DMS153 (cell line): ENCODE data around the gene CLDN12.
"Not testable (repeated sequence)": the region's sequence is repeated elsewhere in the genome, so short reads cannot be mapped to it uniquely, and the experiment has no call there.

Experiments
- DNase-seq: peaks from one replicate; lab custom pipeline; 2025; lab: John Stamatoyannopoulos, UW

CLDN12 gene

DNA sequence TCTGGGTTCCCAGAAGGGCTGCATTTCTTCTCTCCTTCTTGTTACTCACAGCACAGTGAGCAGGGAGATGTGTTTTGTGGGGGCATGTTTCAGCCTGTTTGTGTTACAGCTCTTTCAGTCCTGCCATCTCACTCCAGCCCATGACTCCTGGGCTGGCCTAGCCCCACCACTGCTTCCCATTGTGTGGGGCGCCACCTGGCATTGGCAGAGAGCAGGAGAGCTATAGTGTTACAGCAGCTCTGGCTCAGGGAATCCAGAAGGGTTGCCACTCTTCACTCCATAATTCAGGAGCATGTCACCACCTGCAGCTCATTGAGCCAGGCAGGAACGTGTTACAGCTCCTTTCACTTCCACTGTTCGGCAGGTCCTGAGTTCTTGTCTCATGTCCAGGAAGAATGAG, 30.0 kb downstream of the CLDN12 start:
- no peak for DNase-seq

GRCh38 chr7:90445633-90446032, 42.4 kb downstream of the CLDN12 start:
- DNase-seq: no peak

DNA sequence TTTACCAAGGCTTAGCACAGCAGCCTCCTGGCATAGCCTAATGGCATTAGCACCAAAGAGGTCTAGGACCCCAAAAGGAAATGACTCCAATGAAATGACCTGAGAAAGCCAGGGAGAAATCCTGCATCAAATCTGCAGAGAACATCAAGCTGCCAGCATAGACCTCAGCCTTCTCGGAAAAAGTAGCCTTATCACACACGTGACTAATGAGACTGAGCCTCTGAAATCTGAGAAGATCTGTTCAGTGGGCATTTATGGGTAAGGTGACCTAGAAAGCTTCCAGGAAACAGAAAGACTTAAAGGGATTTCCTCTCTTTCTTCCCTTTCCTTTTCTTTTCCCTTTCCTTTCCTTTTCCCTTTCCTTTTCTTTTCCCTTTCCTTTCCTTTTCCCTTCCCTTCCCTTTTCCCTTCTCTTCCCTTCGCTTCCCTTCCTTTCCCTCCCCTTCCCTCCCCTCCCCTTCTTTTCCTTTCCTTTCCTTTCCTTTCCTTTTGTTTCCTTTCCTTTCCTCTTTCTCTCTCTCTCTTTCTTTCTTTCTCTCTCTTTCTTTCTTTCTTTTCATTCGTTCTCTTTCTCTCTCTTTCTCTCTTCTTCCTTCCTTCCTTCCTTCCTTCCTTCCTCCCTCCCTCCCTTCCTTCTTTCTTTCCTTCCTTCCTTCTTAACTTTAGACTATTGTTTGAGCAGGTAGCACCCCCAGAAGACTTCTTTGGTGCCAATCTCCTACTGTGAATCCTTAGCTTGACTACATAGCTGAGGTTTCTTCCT, 43.1 kb downstream of the CLDN12 start:
- DNase-seq: no peak

DNA sequence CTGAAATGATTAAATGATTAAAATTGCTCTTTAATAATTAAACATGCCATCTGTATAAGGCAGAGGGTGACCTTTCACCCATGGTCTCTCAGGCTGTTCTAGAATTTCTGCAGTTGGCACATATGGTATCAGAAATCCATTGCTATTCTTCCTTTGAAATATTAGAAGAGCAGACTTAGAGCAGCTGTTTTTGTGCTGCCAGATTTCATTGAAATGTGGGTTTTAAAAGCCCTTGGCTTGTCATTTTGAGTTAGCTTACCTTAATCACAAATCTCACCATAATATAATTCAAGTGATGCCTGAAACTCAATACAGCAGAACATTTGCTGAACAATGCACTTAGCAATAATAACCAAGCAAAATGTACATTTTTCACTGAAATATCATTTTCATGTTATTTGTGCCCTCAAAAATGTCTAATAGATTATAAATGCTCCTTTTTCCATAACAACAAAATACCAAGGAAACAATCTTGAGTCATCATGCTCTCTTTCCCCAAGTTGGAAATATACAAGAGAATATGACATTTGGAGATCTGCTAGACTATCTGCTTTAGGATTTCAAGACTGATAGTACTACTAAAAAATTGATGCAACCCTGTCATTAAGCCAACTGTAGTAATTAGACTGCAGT, 50.1 kb downstream of the CLDN12 start:
- DNase-seq: no peak

DNA sequence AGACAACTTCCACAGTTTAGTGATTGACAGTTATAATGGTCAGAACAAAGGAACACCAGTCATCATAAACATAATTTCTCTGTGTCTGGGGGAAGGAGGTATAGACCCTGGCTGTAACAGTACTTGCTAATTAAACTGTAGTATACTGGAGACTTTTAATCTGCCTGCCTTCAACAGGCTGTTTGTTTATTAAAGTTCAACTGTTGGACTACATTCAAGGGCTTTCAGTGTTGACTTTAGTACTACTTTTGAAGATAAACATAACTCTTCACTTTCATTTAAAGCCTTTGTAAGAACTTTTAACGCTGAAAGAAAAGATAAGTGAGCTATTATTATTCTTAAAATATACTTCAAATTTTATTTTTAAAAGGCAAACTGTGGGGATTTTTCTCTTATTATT, 50.7 kb downstream of the CLDN12 start:
- DNase-seq: no peak

DNA sequence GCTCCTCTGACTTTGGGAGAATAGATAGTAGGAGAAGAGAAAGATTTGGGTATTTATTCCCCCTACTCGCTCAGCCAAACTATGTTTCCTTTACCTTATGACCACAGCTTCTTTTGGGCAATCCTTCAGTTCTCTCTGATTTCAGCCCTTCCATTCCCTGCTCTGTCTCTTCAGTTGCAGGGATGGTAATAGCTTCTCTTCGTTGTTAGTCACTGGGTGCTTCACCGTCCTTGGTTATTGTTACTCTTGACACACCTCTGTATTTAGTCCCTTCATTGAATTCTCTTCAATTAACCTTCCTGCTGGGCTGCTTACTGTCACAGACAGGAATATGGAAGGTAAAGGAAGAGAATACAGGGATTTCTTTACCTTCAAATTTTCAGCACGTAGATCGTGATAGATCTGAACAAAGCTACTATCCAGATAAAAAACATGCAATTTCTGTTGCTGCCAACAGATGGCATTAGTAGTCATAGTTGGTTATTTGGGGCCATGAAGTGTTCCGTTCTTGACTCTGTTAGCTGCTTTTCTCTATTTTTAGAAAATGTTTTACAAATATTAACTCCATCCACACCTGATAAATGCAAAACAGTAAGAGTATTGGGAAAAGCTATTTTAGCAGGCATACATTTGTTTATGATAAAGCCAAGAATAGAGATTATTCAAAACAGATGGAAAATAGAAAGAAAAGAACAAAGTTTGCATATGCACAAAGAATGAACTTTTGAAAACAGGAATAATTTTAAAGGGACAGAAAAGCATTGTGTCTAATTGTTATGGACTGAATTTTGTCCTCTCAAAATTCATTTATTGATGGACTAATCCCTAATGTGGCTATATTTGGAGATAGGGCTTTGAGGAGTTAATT, 52.1 kb downstream of the CLDN12 start:
- peak; percentile 29 for DNase-seq

- no peak for DNase-seq
These were observed 54.8 kb downstream of the CLDN12 start for GRCh38 chr7:90458104-90458503.

DNA sequence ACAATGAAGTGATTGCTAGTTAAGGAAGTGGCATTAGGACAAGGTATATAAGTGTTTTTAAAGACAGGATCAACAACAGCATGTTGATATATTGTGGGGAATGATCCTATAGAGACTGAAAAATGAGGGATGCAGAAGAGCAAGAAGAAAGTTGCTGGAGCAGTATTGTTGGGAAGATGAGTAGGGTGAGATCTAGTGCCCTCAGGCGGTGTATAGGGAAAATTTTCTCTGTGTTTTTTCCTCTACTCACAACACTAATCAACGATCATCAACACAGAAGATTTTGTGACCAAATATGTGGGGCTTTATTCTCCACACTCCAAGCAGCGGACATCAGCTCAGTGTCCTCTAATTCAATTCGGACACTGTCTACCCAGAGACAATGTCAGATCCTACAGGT, 56.6 kb downstream of the CLDN12 start:
- no peak for DNase-seq

GRCh38 chr7:90461219-90461618, 58.0 kb downstream of the CLDN12 start:
- DNase-seq: no peak

DNA sequence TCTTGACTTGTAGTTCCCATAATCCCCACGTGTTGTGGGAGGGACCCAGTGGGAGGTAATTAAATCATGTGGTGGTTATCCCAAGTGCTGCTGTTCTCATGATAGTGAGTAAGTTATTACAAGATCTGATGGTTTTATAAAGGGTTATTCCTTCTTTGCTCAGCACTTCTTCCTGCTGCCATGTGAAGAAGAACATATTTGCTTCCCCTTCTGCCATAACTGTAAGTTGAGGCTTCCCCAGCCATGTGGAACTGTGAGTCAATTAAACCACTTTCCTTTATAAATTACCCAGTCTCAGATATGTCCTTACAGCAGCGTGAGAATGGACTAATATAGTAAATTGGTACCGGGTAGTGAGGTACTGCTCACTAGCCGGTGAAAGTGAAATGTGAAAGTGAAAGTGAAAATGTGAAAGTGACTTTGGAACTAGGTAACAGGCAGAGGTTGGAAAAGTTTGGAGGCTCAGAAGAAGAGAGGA, 59.9 kb downstream of the CLDN12 start:
- not testable (repeated sequence) for DNase-seq
